Gastrocnemius medialis (tissue), 4 donors: ENCODE data around the gene COMMD7.

Experiments
- CTCF ChIP-seq, 5 experiments: fragments of 450-650 bp in 3 of 5; fragments of 200-600 bp in 2 of 5; sonication (generic) in 2 of 5; IDR thresholded peaks in 4 of 5; conservative IDR thresholded peaks in 1 of 5; 1 replicate in 4 of 5; 2 replicates in 1 of 5; pipeline ENCODE4 v1.5.1; 2016 to 2019; ENCODE audit warnings: antibody characterized with exemption in 5 of 5, mild to moderate bottlenecking in 3 of 5, moderate library complexity in 3 of 5
- POLR2A ChIP-seq, 2 donors: fragments of 450-650 bp; IDR thresholded peaks; one replicate each; pipeline ENCODE4 v1.6.1; 2017; ENCODE audit warnings: antibody characterized with exemption in 2 of 2, mild to moderate bottlenecking in 2 of 2, moderate library complexity in 2 of 2

- TF ChIP-seq POLR2A (IDR thresholded peaks at IDR 0.05) (no peak), CTCF (IDR thresholded peaks at IDR 0.05 in 4 of 5, conservative IDR thresholded peaks at IDR 0.05 in 1 of 5) (no peak)
Measured at GRCh38 chr20:32663335-32664011, 79.8 kb downstream of the COMMD7 start.
